ENCODE measurements around the gene NCBP2L.

The NCBP2L gene

GRCh38 chrX:107818900-107819521, 41.5 kb downstream of the NCBP2L start:
- DNase-seq: no peak

- DNase-seq: no peak
These were observed 45.5 kb downstream of the NCBP2L start for GRCh38 chrX:107823042-107823441.

DNA sequence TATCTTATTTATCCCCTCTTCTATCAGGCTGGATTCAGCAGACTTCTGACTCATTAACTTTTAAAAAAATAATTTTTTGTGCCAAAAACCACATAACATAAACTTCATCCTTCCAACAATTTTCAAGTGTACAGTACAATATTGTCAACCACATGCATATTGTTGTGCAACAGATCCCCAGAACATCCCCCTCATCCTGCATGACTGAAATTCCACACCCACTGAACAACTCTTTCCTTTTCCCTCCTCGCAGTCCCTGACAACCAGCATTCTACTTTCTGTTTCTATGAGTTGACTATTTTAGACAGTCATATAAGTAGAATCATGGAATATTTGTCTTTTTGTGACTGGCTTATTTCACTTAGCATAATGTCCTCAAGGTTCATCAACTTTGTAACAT, 45.9 kb downstream of the NCBP2L start:
- DNase-seq: no peak

DNA sequence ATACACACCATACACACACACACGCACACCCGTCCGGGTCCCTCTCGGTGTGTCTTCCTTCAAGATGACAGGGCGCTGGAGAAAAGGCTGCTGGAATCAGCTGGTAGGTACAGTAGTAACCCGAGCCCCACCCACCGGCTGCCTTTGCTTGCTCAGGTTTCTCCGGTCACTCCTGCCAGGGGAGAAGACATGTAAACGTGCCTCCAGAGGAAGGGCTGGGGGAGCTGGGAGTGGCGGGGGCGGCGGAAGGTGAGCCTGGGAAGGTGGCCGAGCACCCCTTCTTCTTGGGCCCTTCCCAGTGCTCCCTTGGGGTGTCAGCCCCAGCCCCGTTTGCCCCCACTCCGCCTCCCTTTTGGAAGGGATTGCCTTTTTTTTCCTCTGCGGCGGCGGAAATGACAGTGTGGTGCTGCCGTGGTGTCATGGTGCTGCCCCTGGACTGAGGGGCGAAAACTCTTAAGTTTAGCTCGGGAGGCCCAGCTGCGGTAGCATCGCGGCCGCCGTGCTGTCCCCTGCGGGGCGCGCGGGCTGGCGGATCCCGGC, 48.2 kb downstream of the NCBP2L start, which contains the start of gene MID2:
Gene MID2, plus strand, starts transcription at position 169 of the 540 bp plus-strand sequence. CDS start 561 bp downstream, outside the sequence.
- peak; percentile 25 for DNase-seq

DNA sequence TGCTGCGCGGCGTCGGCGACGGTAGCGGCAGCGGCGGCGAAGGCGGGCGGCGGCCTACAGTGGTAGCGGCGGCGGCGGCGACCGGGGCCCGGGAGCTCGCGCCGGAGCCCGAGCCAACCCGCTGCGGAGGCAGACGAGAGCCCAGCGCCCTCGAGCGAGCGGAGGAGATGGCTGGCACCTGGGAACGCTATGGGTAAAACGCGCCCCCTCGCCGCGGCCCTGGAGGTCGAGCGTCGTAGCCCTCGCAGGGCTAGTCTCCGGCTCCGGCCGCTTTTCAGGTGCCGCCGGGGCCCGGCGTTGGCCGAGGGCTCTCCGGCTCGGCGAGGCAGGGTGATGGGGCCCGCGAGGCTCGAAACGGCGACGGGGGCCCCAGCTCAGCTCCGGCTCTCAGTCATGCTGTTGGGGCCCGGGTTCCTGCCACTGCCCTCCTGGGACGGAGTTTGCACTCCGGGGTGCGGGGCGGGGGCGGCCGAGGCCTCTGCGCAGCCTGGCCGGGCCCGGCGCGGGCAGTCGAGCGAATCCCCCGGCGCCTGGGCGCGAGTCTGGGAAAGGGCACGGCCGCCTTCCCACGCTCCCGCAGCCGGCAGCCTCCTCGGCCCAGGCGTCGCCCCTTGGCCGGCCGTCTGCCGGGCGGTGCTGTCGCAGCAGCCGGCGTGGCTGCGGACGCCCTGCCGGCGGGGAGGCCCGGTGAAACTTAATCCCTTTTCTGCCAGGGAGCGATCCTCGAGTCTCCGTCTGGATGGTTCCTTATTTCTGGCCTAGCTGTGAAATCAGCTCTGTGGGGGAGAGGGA, 48.9 kb downstream of the NCBP2L start:
- DNase-seq: no peak

- DNase-seq: no peak
These were observed 49.7 kb downstream of the NCBP2L start for GRCh38 chrX:107827030-107827831.

- no peak for DNase-seq
These were observed 50.3 kb downstream of the NCBP2L start for GRCh38 chrX:107827852-107828251.

DNA sequence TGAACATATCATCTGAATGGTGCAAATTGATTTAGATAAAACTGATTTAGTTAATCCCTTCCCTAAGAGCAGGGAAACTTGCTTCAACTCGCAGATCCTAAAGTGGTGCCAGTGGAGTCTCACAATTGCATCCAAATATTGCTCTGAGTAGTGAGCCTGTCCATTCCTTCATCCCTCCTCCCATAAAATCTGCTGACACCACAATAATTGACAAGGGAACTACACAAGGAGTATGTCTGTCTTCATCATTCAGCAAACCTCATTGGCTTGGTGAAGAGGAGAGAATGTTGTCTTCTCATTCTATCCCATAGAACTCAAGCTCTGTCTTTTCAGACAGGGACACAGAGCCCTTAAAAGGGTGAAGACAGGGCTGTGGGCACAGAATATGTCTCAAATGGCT, 52.3 kb downstream of the NCBP2L start:
- no peak for DNase-seq

DNA sequence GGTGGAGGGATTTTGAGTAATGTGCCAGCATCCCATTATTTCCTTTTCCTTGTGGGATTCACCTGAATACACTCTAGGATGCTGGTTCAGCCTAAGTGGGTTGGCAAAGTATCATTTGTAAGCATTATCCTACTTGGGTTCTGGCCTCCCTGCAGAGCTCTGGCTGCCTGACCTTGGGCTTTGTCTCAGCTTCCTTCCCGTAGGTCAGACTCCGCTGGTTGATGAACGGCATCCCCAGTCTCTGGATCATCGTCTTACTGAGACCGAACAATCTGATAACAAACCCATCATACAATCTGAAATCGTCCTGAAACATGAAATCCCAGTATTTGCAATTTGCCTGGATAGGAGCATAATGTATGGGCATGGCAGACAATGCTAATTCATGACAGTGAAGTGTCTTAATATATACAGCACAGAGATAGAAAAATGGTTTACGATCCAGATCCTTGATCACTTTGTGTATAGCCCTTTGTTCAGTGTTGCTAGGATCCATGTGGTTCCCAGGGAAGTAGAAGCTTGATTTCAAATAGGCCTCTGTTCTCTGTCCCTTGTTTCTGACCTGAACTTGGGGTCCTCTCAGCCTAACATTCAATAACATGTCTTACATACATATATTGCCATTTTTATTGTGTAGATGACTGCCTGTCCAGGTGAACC, 53.7 kb downstream of the NCBP2L start:
- DNase-seq: no peak

DNA sequence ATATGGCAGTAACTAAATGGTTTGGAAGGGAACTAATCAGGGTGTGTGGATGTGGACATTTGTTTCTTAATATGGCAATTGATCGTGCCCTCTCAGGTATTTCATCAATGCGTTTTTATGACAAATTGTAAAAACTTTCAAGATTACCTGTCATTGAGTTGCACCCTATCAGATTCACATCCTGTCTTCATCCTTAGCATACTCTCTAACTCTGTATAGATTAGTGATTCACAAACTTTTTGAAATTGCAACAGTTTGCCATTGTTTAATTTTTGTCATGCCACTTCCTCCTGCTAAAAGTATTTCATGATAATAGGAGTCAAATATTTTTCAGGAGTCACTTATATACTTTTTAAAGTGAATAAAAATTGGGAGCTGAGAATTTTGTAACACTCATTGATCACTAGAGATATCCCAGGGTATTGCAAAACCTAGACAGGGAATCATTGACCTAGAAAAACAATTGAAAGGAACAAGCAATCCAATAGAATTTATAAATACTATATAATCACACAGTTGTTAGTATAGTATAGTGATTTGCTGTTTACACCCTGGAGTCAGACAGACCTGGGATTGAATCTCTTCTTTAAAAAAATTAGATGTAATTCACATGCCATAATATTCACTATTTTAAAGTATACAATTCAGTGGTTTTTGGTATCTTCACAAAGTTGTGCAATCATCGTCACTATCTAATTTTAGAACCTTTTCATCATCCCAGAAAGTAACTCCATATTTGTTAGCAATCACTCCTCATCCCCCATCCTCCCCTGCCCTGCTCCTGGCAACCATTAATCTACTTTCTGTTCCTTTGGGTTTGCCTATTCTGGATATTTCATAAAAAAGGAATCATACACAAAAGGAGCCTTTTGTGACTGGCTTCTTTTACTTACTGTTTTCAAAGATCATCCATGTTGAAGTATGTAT, 57.0 kb downstream of the NCBP2L start:
- DNase-seq: no peak

DNA sequence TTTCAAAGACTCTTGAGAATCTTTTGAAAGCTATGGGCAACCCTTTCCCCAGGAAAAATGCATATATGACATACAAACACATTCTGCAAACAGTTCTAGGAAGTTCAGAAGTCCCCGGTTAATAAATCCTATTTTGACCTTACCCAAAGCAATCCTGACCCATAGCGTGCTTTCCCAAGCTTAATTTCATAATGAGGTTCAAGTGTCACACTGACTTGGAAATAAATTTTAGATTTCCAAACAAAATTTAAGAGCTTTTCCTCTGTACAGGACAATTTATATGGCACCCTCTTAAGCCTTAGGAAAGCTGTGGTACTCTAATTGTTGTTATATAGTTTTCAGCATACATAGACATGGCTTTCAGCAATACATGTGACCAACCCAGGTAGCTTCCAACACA, 59.4 kb downstream of the NCBP2L start:
- DNase-seq: no peak

DNA sequence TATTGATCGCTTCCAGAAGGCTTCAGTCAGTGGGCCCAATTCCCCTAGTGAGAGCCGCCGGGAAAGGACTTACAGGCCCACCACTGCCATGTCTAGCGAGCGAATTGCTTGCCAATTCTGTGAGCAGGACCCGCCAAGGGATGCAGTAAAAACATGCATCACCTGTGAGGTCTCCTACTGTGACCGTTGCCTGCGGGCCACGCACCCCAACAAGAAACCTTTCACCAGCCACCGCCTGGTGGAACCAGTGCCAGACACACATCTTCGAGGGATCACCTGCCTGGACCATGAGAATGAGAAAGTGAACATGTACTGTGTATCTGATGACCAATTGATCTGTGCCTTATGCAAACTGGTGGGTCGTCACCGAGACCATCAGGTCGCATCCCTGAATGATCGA, 63.4 kb downstream of the NCBP2L start:
- no peak for DNase-seq

- DNase-seq: no peak
These were observed 65.3 kb downstream of the NCBP2L start for GRCh38 chrX:107842715-107843400.

All from DMS79 (cell line).